ENCODE measurements around the gene HADHB. TPM values are rescaled to one million over a fixed set of nuclear protein-coding genes. Genes with fewer than 3 reads are reported as not detected.

HADHB gene
- total RNA-seq, 1 experiment from 2014 or later, result 101 TPM

GRCh38 chr2:26273501-26273900, 28.8 kb downstream of the HADHB start:
- H3K4me1 ChIP-seq (ENCODE audit: insufficient read depth, low read length, poor library complexity, severe bottlenecking), result peaks cover 13% of the 10 kb centered on the region
- TF ChIP-seq EZH2 (IDR thresholded peaks at IDR 0.05; ENCODE audit: borderline replicate concordance, low read depth, low read length, poor library complexity, severe bottlenecking), result no peak
- TF ChIP-seq, protein P1, sequence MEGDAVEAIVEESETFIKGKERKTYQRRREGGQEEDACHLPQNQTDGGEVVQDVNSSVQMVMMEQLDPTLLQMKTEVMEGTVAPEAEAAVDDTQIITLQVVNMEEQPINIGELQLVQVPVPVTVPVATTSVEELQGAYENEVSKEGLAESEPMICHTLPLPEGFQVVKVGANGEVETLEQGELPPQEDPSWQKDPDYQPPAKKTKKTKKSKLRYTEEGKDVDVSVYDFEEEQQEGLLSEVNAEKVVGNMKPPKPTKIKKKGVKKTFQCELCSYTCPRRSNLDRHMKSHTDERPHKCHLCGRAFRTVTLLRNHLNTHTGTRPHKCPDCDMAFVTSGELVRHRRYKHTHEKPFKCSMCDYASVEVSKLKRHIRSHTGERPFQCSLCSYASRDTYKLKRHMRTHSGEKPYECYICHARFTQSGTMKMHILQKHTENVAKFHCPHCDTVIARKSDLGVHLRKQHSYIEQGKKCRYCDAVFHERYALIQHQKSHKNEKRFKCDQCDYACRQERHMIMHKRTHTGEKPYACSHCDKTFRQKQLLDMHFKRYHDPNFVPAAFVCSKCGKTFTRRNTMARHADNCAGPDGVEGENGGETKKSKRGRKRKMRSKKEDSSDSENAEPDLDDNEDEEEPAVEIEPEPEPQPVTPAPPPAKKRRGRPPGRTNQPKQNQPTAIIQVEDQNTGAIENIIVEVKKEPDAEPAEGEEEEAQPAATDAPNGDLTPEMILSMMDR (conservative IDR thresholded peaks at IDR 0.05; ENCODE audit: low read depth, low read length), result no peak
- intact Hi-C loops (cut with micrococcal nuclease; ENCODE audit: unreplicated experiment), result no loop called here
- peaks cover 13% of the 10 kb centered on the region for H3K36me3 ChIP-seq (ENCODE audit: insufficient read depth, low read length, poor library complexity, severe bottlenecking)
- no peak overlapping the region for H3K27ac ChIP-seq (ENCODE audit: low read depth, low read length, poor library complexity, severe bottlenecking)
- DNase-seq (ENCODE audit: low spot score), result peak; percentile 4
- no peaks in the 10 kb centered on the region for H3K27me3 ChIP-seq (replicated peaks; ENCODE audit: insufficient read depth, low read depth, low read length, poor library complexity)
- H3K9me3 ChIP-seq (ENCODE audit: low read depth, low read length, poor library complexity, severe bottlenecking), result no peaks in the 10 kb centered on the region
- H3K4me3 ChIP-seq (ENCODE audit: low read depth, low read length, poor library complexity, severe bottlenecking), result no peak overlapping the region
- no TSS peak for BruUV-seq (replicated peaks)
- POLR2A ChIA-PET (ENCODE audit: low non-redundant PET), result no interaction called here
- CTCF ChIA-PET, result no interaction called here

GRCh38 chr2:26274058-26274613, 29.4 kb downstream of the HADHB start:
- peak; percentile 45 for DNase-seq (ENCODE audit: low spot score)
- no TSS peak for BruUV-seq (replicated peaks)
- Histone ChIP-seq H3K27ac (ENCODE audit: low read depth, low read length, poor library complexity, severe bottlenecking) (no peak overlapping the region), H3K27me3 (replicated peaks; ENCODE audit: insufficient read depth, low read depth, low read length, poor library complexity) (no peaks in the 10 kb centered on the region), H3K36me3 (ENCODE audit: insufficient read depth, low read length, poor library complexity, severe bottlenecking) (peaks cover 17% of the 10 kb centered on the region), H3K4me3 (ENCODE audit: low read depth, low read length, poor library complexity, severe bottlenecking) (no peak overlapping the region), H3K4me1 (ENCODE audit: insufficient read depth, low read length, poor library complexity, severe bottlenecking) (peaks cover 13% of the 10 kb centered on the region), H3K9me3 (ENCODE audit: low read depth, low read length, poor library complexity, severe bottlenecking) (no peaks in the 10 kb centered on the region)
- intact Hi-C loops (cut with micrococcal nuclease; ENCODE audit: unreplicated experiment), result no loop called here
- CTCF ChIA-PET, result no interaction called here
- POLR2A ChIA-PET (ENCODE audit: low non-redundant PET), result no interaction called here
- TF ChIP-seq EZH2 (IDR thresholded peaks at IDR 0.05; ENCODE audit: borderline replicate concordance, low read depth, low read length, poor library complexity, severe bottlenecking), result no peak
- TF ChIP-seq, protein P1 (conservative IDR thresholded peaks at IDR 0.05; ENCODE audit: low read depth, low read length), result no peak

- TF ChIP-seq, protein P1 (conservative IDR thresholded peaks at IDR 0.05; ENCODE audit: low read depth, low read length), result no peak
- TF ChIP-seq EZH2 (IDR thresholded peaks at IDR 0.05; ENCODE audit: borderline replicate concordance, low read depth, low read length, poor library complexity, severe bottlenecking), result no peak
- no TSS peak for BruUV-seq (replicated peaks)
- Histone ChIP-seq H3K4me3 (ENCODE audit: low read depth, low read length, poor library complexity, severe bottlenecking) (no peak overlapping the region), H3K36me3 (ENCODE audit: insufficient read depth, low read length, poor library complexity, severe bottlenecking) (peaks cover 33% of the 10 kb centered on the region), H3K4me1 (ENCODE audit: insufficient read depth, low read length, poor library complexity, severe bottlenecking) (peaks cover 13% of the 10 kb centered on the region), H3K27ac (ENCODE audit: low read depth, low read length, poor library complexity, severe bottlenecking) (no peak overlapping the region), H3K27me3 (replicated peaks; ENCODE audit: insufficient read depth, low read depth, low read length, poor library complexity) (no peaks in the 10 kb centered on the region), H3K9me3 (ENCODE audit: low read depth, low read length, poor library complexity, severe bottlenecking) (no peaks in the 10 kb centered on the region)
- no peak for DNase-seq (ENCODE audit: low spot score)
- intact Hi-C loops (cut with micrococcal nuclease; ENCODE audit: unreplicated experiment), result no loop called here
- ChIA-PET POLR2A (ENCODE audit: low non-redundant PET) (interaction anchor here (0.6 kb wide), 1 partner anchor 17 kb away, joined by 8 read pairs; no protein-coding TSS in a partner anchor), CTCF (no interaction called here)
These were observed 31.9 kb downstream of the HADHB start for GRCh38 chr2:26276484-26277227.
